AG08396 (cell line): ENCODE measurements around the gene SULT1C2.
A peak's percentile ranks its signal among the peaks of the same experiment; 100 is the strongest.
"Not testable (repeated sequence)": the region's sequence is repeated elsewhere in the genome, so short reads cannot be mapped to it uniquely, and the experiment has no call there.

Source experiments
- DNase-seq: peaks from one replicate; pipeline ENCODE4 v3.0.0; 2012; ENCODE audit warnings: low spot score, mixed read lengths

SULT1C2 gene

DNA sequence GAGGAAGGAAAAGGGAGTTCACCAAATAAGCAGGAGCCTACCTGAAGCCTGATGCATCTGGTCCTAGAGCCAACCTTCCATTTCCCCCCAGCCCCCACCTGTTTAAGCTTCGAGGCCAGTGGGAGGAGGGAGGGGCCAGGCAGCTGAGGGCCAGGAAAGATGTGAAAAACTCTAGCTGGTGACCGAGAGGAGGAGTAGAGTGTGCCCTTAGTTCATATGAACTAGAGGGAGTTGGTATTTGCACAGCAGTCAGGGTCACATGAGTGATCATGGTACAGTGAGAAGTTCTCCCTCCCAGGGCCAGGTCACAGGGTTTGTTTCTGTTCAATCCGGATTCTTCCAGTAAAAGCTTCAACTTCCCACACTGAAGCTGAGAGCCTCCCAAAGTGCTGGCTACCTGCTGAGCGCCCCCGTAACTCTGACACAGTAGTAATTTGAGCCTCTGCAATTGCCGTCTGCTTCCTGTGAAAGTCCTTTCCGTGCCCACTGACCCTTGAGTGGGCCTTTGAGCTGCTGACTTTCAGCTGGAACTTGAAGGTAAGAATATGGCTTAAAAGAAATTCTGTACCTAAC is at the start of gene SULT1C2:
Gene SULT1C2 (plus strand): TSS at position 362 of the 573 bp plus-strand sequence. CDS start 4,773 bp downstream, outside the sequence.
- DNase-seq, result no peak

GRCh38 chr2:108239786-108240185 is 48.9 kb upstream of the SULT1C2 start, which contains the start of gene SULT1C3:
TSS of gene SULT1C3 (plus strand) at chr2:108239968. CDS start at chr2:108247195, 7,227 bp downstream.
- no peak for DNase-seq

DNA sequence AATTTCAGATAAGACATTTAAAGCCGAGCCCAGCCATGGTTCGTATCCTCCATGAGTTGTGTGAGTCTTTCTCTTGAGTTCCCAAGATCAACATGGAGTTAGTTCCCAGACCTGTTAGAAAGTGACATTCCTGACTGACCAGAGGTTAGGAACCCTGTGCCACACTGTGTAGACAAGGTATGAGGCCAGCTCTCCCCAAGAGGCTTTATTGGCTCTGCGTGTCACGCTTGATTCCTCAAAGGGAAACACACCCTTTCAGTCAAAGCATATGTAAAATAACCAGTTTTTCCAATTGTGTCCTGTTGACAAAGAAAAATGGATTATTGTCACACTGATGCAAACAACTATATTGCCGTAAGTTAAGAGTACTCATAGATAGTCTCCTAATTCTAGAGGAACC is 47.7 kb upstream of the SULT1C2 start:
- no peak for DNase-seq

- DNase-seq, result no peak
Measured at GRCh38 chr2:108243566-108243965, 45.1 kb upstream of the SULT1C2 start.

DNA sequence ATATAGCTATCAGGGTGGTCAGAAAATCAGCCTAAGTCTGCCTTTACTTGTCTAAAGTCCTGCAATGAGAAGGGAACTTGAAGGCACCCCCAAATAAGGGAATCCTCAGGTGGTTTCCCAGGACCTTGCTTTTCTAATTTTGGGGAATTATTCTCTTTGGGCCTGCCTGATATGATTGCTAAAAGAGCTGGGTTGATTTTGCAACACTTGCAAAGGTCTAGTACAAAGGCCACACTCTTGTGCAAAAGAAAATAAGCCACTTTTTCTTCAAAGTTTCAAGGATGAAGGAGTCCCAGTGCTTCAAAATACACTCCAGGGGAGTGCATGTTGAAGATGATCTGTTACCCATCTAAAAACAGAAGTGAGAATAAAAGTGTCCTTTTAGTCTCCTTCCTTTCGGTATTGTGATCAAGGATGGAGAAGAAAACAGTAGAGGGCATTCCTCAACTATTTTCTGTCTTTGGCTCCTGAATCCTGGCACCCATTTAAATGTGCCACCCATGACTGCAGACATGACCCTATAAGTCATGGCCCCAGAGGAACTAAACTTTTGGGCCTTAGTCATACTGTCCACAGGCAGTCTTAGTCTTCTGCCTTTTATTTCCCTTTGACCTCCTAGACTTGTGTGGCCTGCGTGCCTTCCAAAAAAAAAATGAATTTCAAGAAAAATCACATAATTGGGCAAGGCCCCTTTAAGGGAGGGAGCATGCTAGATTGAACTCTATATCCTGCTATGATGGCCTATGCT is 43.9 kb upstream of the SULT1C2 start:
- DNase-seq, result no peak

GRCh38 chr2:108253106-108253505 is 35.6 kb upstream of the SULT1C2 start:
- no peak for DNase-seq

- DNase-seq, result no peak
Measured at GRCh38 chr2:108257757-108258331, 30.9 kb upstream of the SULT1C2 start.

GRCh38 chr2:108260773-108261172 is 27.9 kb upstream of the SULT1C2 start:
- no peak for DNase-seq

DNA sequence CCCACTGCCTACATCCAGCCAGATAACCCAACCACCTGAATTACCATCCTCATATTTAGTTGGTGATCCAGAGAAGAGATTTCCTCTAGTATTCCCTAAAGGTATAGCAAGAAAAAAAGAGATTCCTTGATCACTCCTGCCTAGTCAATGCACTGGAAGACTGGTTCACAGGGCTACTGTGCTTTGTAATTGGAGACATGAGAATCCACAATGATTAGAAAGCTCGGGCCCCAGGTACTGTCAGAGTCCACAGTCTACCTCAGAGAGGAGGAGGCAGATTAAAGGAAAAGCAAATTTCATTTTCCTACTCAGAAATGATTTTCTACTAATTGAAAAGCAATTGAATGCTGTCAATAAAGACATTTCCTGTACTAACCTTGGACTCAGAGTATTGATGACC is 26.7 kb upstream of the SULT1C2 start:
- no peak for DNase-seq

GRCh38 chr2:108263401-108263800 is 25.3 kb upstream of the SULT1C2 start:
- DNase-seq, result no peak

DNA sequence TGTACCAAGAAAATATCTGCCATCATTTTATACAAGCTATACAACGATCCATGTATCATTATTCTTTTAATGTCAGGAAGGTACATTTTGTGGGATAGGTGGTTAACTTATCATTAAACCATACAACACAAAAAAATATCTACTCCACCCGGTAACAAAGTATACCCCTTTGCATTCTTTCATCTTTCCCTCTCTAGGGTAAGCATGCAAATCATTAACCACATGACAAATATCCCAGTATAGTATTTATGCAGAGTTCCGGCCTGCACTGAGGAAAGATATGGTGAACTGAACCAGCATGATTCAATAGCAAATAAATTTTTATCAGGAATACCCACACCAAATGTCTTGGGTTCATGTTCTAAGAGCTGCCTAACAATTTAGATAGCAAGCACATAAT is 22.5 kb upstream of the SULT1C2 start:
- no peak for DNase-seq

DNA sequence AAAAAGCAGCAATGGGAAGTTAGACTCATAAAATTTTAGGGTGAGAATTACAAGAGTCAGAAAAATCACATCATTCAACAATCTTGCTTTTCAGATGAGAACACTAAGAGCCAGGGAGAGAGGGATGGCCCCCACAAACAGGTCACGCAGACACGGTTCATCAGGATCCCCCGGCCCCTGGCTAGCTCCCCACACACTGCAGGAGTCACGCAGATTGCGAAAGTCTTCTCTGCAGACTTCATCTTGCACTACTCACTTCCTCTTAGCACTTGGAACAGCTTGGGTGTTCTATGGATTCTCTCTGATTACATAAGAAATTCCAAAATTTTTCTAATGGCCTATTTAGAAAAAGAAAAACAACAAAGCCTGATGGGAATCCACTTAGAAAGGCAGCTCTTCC is 21.6 kb upstream of the SULT1C2 start:
- DNase-seq, result no peak

- DNase-seq, result peak; percentile 29
Measured at GRCh38 chr2:108268001-108268400, 20.7 kb upstream of the SULT1C2 start.

GRCh38 chr2:108270346-108270745 is 18.3 kb upstream of the SULT1C2 start:
- DNase-seq, result no peak

DNA sequence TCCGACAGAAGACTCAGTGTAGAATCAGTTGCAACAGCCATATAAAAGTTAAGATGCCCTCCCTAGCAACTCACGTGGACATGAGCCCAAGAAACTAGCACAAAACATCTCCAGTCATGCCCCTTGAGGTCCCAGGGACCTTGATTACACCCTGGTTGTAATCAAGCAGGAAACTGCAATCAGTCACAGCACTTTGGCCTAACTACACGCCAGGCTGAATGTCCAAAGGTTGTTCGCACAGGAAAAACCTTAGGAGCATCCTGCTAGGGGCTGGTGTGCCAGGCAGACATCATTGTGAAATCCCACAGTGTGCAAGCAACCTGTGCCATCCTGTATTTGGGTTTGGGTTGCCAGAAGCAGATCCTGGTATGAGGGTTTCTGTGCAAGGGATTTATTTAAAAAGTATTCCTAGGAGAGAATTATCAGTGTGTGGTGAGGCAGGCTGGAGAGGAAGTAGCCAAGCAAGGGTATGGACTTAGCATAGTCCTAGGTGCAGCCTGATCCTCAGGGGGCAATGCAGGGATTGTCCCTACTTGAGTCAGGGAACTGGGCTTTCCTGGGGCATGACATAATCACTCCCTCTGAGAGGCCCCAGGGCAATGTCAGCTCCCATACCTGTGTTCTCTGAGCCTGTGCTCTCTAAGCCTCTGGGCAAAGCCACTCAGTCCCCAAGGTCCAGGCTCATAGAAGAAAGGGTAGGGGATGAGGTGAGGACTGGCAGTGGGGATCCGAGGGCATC is 17.8 kb upstream of the SULT1C2 start:
- no peak for DNase-seq

DNA sequence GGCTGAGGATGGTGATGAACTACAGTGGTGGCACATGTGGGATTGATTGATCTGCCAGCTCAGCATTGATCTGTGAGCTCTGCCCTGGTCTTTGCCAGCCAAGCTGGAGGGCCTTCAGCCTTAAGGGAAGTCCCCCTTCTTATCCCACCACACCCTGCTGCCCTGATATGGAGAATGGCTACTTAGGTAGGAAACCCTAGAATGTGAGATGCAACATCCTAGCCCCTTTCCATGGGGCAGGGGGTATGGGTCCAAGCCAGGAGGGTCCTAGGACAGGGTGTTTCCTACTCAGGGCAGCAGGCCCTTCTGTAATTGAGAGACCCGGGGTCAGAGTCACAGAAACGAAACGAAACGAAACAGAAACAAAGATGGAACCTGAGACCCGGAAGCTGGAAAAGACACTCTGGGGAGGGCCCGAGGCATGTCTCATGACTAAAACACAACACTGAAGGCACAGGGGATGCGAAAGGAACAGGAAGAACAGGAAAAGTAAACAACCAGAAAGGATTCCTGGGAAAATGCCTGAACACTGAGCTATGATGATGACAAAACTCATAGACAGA is 16.9 kb upstream of the SULT1C2 start:
- no peak for DNase-seq

GRCh38 chr2:108278631-108279030 is 10.1 kb upstream of the SULT1C2 start:
- no peak for DNase-seq

GRCh38 chr2:108279468-108279867 is 9.2 kb upstream of the SULT1C2 start:
- DNase-seq, result no peak

DNA sequence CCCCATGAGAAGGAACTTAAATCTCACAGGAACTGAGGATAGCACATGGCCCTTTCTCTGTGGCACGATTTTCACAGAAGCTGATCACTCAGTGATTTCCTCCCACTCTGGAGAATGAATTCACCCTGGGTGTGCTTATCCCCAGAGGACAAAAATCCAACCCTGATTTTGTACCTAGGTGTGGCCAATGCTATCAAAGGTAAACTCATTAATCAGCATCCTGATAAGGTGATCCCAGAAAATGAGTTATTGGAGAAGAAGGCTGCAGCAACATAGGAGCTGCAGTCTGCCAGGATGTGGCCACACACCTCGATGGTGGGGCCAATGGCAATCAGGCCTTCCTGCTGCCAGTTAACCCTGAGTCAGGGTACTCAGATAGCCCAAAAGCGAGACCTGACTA is 8.2 kb upstream of the SULT1C2 start:
- DNase-seq, result no peak

DNA sequence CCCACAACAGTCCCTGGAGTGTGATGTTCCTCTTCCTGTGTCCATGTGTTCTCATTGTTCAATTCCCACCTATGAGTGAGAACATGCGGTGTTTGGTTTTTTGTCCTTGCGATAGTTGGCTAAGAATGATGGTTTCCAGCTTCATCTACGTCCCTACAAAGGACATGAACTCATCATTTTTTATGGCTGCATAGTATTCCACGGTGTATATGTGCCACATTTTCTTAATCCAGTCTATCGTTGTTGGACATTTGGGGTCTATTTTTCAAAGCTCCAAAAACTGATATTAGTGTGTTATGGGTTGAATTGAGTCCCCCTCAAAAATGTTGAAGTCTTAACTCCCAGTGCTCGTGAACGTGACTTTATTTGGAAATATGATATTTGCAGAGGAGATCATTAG is 4.1 kb upstream of the SULT1C2 start:
- not testable (repeated sequence) for DNase-seq

GRCh38 chr2:108285616-108286015 is 3.1 kb upstream of the SULT1C2 start:
- no peak for DNase-seq

DNA sequence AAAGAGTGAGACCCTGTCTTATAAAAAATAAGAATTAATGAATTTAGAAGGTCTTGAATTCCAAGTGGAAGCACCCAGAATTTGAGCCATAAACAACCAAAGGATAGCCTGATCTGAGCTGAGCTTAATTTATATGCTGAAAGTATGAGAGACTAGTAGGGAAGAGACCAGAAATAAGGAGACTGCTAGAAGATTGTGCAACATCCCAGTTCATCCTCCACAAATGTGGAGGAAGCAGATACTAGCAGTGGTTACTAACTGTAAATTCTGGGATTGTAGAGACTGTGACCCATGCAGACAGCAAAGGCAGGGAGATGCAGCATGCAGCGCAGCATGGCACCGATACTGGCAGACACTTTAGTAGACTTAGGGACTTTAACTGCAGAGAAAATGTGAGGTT is 1.5 kb upstream of the SULT1C2 start:
- DNase-seq, result no peak
